Measurements from ENCODE around the gene RNF133. TPM values are rescaled to one million over a fixed set of nuclear protein-coding genes. Genes with fewer than 3 reads are reported as not detected.

Gene RNF133
- total RNA-seq, 1 donor from 2014 or later: not detected

GRCh38 chr7:122651451-122651850, 47.5 kb downstream of the RNF133 start:
- Mint-ChIP-seq H3K36me3 (ENCODE audit: unreplicated experiment) (no peaks in the 10 kb centered on the region), H3K4me1 (ENCODE audit: low read depth, unreplicated experiment) (no peaks in the 10 kb centered on the region), H3K27me3 (ENCODE audit: unreplicated experiment) (no peaks in the 10 kb centered on the region), H3K9me3 (ENCODE audit: unreplicated experiment) (no peaks in the 10 kb centered on the region), H3K27ac (ENCODE audit: unreplicated experiment) (no peak overlapping the region), H3K4me3 (ENCODE audit: unreplicated experiment) (no peak overlapping the region)
- TF ChIP-seq, protein P1, sequence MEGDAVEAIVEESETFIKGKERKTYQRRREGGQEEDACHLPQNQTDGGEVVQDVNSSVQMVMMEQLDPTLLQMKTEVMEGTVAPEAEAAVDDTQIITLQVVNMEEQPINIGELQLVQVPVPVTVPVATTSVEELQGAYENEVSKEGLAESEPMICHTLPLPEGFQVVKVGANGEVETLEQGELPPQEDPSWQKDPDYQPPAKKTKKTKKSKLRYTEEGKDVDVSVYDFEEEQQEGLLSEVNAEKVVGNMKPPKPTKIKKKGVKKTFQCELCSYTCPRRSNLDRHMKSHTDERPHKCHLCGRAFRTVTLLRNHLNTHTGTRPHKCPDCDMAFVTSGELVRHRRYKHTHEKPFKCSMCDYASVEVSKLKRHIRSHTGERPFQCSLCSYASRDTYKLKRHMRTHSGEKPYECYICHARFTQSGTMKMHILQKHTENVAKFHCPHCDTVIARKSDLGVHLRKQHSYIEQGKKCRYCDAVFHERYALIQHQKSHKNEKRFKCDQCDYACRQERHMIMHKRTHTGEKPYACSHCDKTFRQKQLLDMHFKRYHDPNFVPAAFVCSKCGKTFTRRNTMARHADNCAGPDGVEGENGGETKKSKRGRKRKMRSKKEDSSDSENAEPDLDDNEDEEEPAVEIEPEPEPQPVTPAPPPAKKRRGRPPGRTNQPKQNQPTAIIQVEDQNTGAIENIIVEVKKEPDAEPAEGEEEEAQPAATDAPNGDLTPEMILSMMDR (IDR thresholded peaks at IDR 0.05; ENCODE audit: partially characterized antibody, unreplicated experiment): no peak
- no peak for DNase-seq

Other genes starting within 250 kb of the RNF133 start
- not detected for gene RNF148, start 3.8 kb upstream of the RNF133 start, total RNA-seq (ENCODE audit: unreplicated experiment)
- 0.22 TPM for gene CADPS2, start 187.3 kb upstream of the RNF133 start, total RNA-seq (ENCODE audit: unreplicated experiment)